ENCODE measurements around the gene PRKCA.

- no peak for TF ChIP-seq CTCF (conservative IDR thresholded peaks at IDR 0.05; ENCODE audit: low read depth in 2 of 2)
- no peak for TF ChIP-seq CREB1 (CRISPR knock-in tag; IDR thresholded peaks at IDR 0.05; ENCODE audit: low read depth)
Observed at GRCh38 chr17:66270106-66270505, 32.3 kb upstream of the PRKCA start.
